ENCODE results near the gene OLAH. TPM values are rescaled to one million over a fixed set of nuclear protein-coding genes. Genes with fewer than 3 reads are reported as not detected.

OLAH gene
- polyA plus RNA-seq, 1 donor from 2014 or later = not detected

DNA sequence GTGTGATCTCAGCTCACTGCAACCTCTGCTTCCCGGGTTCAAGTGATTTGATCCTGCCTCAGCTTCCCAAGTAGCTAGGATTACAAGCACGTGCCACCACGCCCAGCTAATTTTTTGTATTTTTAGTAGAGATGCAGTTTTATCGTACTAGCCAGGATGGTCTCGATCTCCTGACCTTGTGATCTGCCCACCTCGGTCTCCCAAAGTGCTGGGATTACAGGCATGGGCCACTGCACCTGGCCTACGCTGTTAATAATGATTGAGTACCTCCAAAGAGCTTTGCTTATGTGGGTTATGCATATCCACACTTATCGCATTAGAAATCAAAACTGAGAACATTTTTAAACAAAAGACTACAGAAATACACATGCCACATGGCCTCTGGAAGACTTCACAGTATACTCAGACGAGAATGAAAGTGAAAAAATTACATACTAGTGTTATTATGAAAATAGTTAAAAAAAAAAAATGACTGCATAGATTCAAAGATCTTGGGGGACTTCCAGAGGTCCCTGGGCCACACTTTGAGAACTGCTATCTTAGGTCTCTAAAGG lies 78.8 kb downstream of the OLAH start:
- no peak overlapping the region for H3K27ac ChIP-seq (ENCODE audit: low read length)
- no peaks in the 10 kb centered on the region for H3K27me3 ChIP-seq (ENCODE audit: insufficient read depth, low read depth, low read length)
- no peaks in the 10 kb centered on the region for H3F3A ChIP-seq (ENCODE audit: insufficient read depth, low read length, poor library complexity, severe bottlenecking)
- H3K36me3 ChIP-seq (ENCODE audit: insufficient read depth, low read length) = peaks cover 2% of the 10 kb centered on the region
- H3K79me2 ChIP-seq (replicated peaks; ENCODE audit: insufficient read depth, low read length) = no peaks in the 10 kb centered on the region
- no peaks in the 10 kb centered on the region for H3K9me2 ChIP-seq (ENCODE audit: insufficient read depth, low read length)
- no peak overlapping the region for H3K9ac ChIP-seq (ENCODE audit: low read length)
- TF ChIP-seq EP300 (conservative IDR thresholded peaks at IDR 0.05; ENCODE audit: poor library complexity, severe bottlenecking) (no peak), EZH2 (IDR thresholded peaks at IDR 0.05; ENCODE audit: borderline replicate concordance, insufficient read depth, low read length, poor library complexity, severe bottlenecking) (no peak), RAD21 (conservative IDR thresholded peaks at IDR 0.05) (no peak), MXI1 (conservative IDR thresholded peaks at IDR 0.05; ENCODE audit: poor library complexity, severe bottlenecking) (no peak)
- TF ChIP-seq, protein P1, sequence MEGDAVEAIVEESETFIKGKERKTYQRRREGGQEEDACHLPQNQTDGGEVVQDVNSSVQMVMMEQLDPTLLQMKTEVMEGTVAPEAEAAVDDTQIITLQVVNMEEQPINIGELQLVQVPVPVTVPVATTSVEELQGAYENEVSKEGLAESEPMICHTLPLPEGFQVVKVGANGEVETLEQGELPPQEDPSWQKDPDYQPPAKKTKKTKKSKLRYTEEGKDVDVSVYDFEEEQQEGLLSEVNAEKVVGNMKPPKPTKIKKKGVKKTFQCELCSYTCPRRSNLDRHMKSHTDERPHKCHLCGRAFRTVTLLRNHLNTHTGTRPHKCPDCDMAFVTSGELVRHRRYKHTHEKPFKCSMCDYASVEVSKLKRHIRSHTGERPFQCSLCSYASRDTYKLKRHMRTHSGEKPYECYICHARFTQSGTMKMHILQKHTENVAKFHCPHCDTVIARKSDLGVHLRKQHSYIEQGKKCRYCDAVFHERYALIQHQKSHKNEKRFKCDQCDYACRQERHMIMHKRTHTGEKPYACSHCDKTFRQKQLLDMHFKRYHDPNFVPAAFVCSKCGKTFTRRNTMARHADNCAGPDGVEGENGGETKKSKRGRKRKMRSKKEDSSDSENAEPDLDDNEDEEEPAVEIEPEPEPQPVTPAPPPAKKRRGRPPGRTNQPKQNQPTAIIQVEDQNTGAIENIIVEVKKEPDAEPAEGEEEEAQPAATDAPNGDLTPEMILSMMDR (IDR thresholded peaks at IDR 0.05; ENCODE audit: poor library complexity, severe bottlenecking) = no peak
- H2AFZ ChIP-seq (ENCODE audit: low read depth, low read length) = no peak overlapping the region
- H3K4me3 ChIP-seq (ENCODE audit: low read length) = no peak overlapping the region
- H3K9me3 ChIP-seq (ENCODE audit: low read length) = no peaks in the 10 kb centered on the region
- H4K20me1 ChIP-seq (ENCODE audit: insufficient read depth) = no peaks in the 10 kb centered on the region
- H3K4me2 ChIP-seq (ENCODE audit: low read length) = no peak overlapping the region

Other genes with a start within 250 kb of the OLAH start
- 1.5 TPM in 1 of 2 replicates, not detected in the other for gene CDNF, start 205.9 kb upstream of the OLAH start, polyA plus RNA-seq
- 32.3 and 48.1 TPM in 2 replicates for gene HSPA14, start 205.6 kb upstream of the OLAH start, polyA plus RNA-seq
- 18.2 and 21.1 TPM in 2 replicates for gene MSANTD7, start 205.6 kb upstream of the OLAH start, polyA plus RNA-seq
- 19.4 and 34.5 TPM in 2 replicates for gene SUV39H2, start 165.1 kb upstream of the OLAH start, polyA plus RNA-seq
- gene DCLRE1C, start 89.8 kb upstream of the OLAH start, polyA plus RNA-seq = 7.5 TPM in 2 replicates
- gene MEIG1, start 84.6 kb upstream of the OLAH start, polyA plus RNA-seq = 2.0 TPM in 1 of 2 replicates, not detected in the other
- 3.3 and 7.8 TPM in 2 replicates for gene ACBD7, start 44.8 kb downstream of the OLAH start, polyA plus RNA-seq
- gene RPP38, start 53.4 kb downstream of the OLAH start, polyA plus RNA-seq = 8.2 and 9.8 TPM in 2 replicates
- gene NMT2, start 124.8 kb downstream of the OLAH start, polyA plus RNA-seq = 17.7 and 24.6 TPM in 2 replicates